ENCODE measurements around the gene ARFGAP3. TPM values are rescaled to one million over a fixed set of nuclear protein-coding genes. Genes with fewer than 3 reads are reported as not detected.

Gene ARFGAP3
- total and polyA plus RNA-seq, 3 experiments from 2014 or later: 32.2 to 50.0 (median 33.0) TPM

DNA sequence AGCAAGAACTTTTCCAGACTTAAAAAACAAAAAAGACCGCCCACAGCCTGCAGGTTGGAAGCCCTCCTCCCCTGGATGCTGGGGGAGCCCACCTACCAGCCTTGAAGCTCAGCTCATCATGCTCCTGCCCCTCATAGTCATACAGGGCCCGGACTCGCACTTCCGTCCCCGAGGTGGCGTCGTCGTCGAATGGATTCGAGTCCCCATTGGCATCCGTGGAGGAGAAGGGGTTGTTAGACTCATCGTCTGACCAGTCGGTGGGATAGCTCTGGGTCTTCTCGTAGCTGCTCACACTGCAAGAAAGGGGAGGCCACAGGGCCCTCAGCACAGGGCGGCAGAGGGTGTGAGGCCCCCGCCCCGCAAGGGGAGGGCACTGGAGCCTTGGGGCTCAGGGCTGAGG lies 19.0 kb upstream of the ARFGAP3 start:
- no peak overlapping the region for H3K4me3 Mint-ChIP-seq
- H3K27ac Mint-ChIP-seq: no peak overlapping the region
- Histone ChIP-seq H3K9me3 (ENCODE audit: low read length) (no peaks in the 10 kb centered on the region), H3K27me3 (ENCODE audit: insufficient read depth, low read length, poor library complexity, severe bottlenecking) (no peaks in the 10 kb centered on the region), H3K4me1 (ENCODE audit: insufficient read depth, low read length) (no peaks in the 10 kb centered on the region), H3K27ac (ENCODE audit: low read depth, low read length) (no peak overlapping the region), H3K4me3 (ENCODE audit: low read length) (no peak overlapping the region), H3K36me3 (ENCODE audit: insufficient read depth, low read length) (peaks cover 6% of the 10 kb centered on the region)
- H3K9me3 Mint-ChIP-seq: no peaks in the 10 kb centered on the region
- H3K27me3 Mint-ChIP-seq: no peaks in the 10 kb centered on the region
- ChIA-PET CTCF (no interaction called here), POLR2A (no interaction called here)
- DNase-seq: no peak
- H3K4me1 Mint-ChIP-seq: no peaks in the 10 kb centered on the region
- peaks cover 0 to 89% (median 5%) of the 10 kb centered on the region in 3 donors for H3K36me3 Mint-ChIP-seq

- POLR2A ChIA-PET: no interaction called here
- H3K27ac ChIP-seq (ENCODE audit: low read depth, low read length): no peak overlapping the region
- H3K36me3 ChIP-seq (ENCODE audit: insufficient read depth, low read length): peaks cover 6% of the 10 kb centered on the region
- no peaks in the 10 kb centered on the region for H3K27me3 ChIP-seq (ENCODE audit: insufficient read depth, low read length, poor library complexity, severe bottlenecking)
- no peaks in the 10 kb centered on the region for H3K4me1 Mint-ChIP-seq
- CTCF ChIA-PET: no interaction called here
- no peaks in the 10 kb centered on the region for H3K27me3 Mint-ChIP-seq
- no peak overlapping the region for H3K4me3 Mint-ChIP-seq
- peak overlapping the region in 1 of 8 donors; percentile 5 for H3K27ac Mint-ChIP-seq
- no peaks in the 10 kb centered on the region for H3K4me1 ChIP-seq (ENCODE audit: insufficient read depth, low read length)
- no peaks in the 10 kb centered on the region for H3K9me3 Mint-ChIP-seq
- H3K4me3 ChIP-seq (ENCODE audit: low read length): no peak overlapping the region
- DNase-seq: no peak
- H3K36me3 Mint-ChIP-seq: peaks cover 0 to 88% (median 6%) of the 10 kb centered on the region in 3 donors
- H3K9me3 ChIP-seq (ENCODE audit: low read length): no peaks in the 10 kb centered on the region
These were observed 16.9 kb upstream of the ARFGAP3 start for GRCh38 chr22:42874010-42874409.

DNA sequence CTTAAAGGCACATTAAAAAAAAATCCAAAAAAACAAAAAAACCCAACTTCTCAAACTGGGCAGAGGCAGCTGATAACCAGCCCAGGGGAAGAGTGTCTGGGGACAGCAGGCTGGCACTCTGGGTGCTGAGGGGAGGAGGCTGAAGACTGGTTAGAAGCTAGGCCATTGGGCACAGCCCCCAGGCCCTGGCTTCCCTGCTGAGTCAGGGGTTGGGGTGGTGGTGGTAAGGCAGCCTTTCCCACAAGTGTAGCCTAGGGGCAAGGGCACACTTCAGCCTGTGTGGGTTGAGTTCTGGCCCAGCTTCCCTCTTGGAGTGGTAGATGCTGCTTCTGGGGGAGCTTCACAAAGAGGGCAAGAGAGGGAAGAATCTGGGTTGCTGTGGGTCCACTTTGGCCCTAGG lies 16.3 kb upstream of the ARFGAP3 start:
- Histone ChIP-seq H3K9me3 (ENCODE audit: low read length) (no peaks in the 10 kb centered on the region), H3K4me3 (ENCODE audit: low read length) (no peak overlapping the region), H3K36me3 (ENCODE audit: insufficient read depth, low read length) (peaks cover 3% of the 10 kb centered on the region), H3K27ac (ENCODE audit: low read depth, low read length) (no peak overlapping the region), H3K4me1 (ENCODE audit: insufficient read depth, low read length) (no peaks in the 10 kb centered on the region), H3K27me3 (ENCODE audit: insufficient read depth, low read length, poor library complexity, severe bottlenecking) (no peaks in the 10 kb centered on the region)
- Mint-ChIP-seq H3K4me3 (no peak overlapping the region), H3K27me3 (no peaks in the 10 kb centered on the region), H3K4me1 (no peaks in the 10 kb centered on the region), H3K9me3 (no peaks in the 10 kb centered on the region), H3K36me3 (peaks cover 0 to 82% (median 6%) of the 10 kb centered on the region in 3 donors), H3K27ac (peak overlapping the region in 2 of 8 donors; percentile 37 to 62)
- POLR2A ChIA-PET: no interaction called here
- CTCF ChIA-PET: no interaction called here
- no peak for DNase-seq

- no peaks in the 10 kb centered on the region for H3K9me3 ChIP-seq (ENCODE audit: low read length)
- no peaks in the 10 kb centered on the region for H3K4me1 ChIP-seq (ENCODE audit: insufficient read depth, low read length)
- H3K4me3 ChIP-seq (ENCODE audit: low read length): no peak overlapping the region
- no peaks in the 10 kb centered on the region for H3K9me3 Mint-ChIP-seq
- H3K36me3 ChIP-seq (ENCODE audit: insufficient read depth, low read length): no peaks in the 10 kb centered on the region
- ChIA-PET CTCF (no interaction called here), POLR2A (no interaction called here)
- no peak overlapping the region for H3K4me3 Mint-ChIP-seq
- H3K27ac ChIP-seq (ENCODE audit: low read depth, low read length): no peak overlapping the region
- peaks cover 0 to 76% (median 6%) of the 10 kb centered on the region in 3 donors for H3K36me3 Mint-ChIP-seq
- H3K27me3 Mint-ChIP-seq: no peaks in the 10 kb centered on the region
- DNase-seq: no peak
- no peaks in the 10 kb centered on the region for H3K27me3 ChIP-seq (ENCODE audit: insufficient read depth, low read length, poor library complexity, severe bottlenecking)
- peaks cover 0 to 1% (median under 1%) of the 10 kb centered on the region in 3 donors for H3K4me1 Mint-ChIP-seq
- H3K27ac Mint-ChIP-seq: peak overlapping the region in 4 of 8 donors; percentile 5 to 68 (median 42)
These were observed 15.7 kb upstream of the ARFGAP3 start for GRCh38 chr22:42872821-42873220.

- DNase-seq: no peak
- Mint-ChIP-seq H3K9me3 (no peaks in the 10 kb centered on the region), H3K4me3 (no peak overlapping the region), H3K36me3 (peaks cover 0 to 64% (median 6%) of the 10 kb centered on the region in 3 donors), H3K27me3 (peaks cover 0 to 1% of the 10 kb centered on the region in 2 donors), H3K27ac (peak overlapping the region in 3 of 8 donors; percentile 14 to 71 (median 17)), H3K4me1 (peaks cover 0 to 4% (median 2%) of the 10 kb centered on the region in 3 donors)
- ChIA-PET POLR2A (no interaction called here), CTCF (no interaction called here)
- H3K4me3 ChIP-seq (ENCODE audit: low read length): no peak overlapping the region
- no peaks in the 10 kb centered on the region for H3K27me3 ChIP-seq (ENCODE audit: insufficient read depth, low read length, poor library complexity, severe bottlenecking)
- no peaks in the 10 kb centered on the region for H3K9me3 ChIP-seq (ENCODE audit: low read length)
- no peak overlapping the region for H3K27ac ChIP-seq (ENCODE audit: low read depth, low read length)
- no peaks in the 10 kb centered on the region for H3K4me1 ChIP-seq (ENCODE audit: insufficient read depth, low read length)
- no peaks in the 10 kb centered on the region for H3K36me3 ChIP-seq (ENCODE audit: insufficient read depth, low read length)
These were observed 14.3 kb upstream of the ARFGAP3 start for GRCh38 chr22:42871146-42872050.

GRCh38 chr22:42869888-42870480 lies 12.9 kb upstream of the ARFGAP3 start:
- Histone ChIP-seq H3K27ac (ENCODE audit: low read depth, low read length) (no peak overlapping the region), H3K9me3 (ENCODE audit: low read length) (no peaks in the 10 kb centered on the region), H3K27me3 (ENCODE audit: insufficient read depth, low read length, poor library complexity, severe bottlenecking) (no peaks in the 10 kb centered on the region), H3K4me1 (ENCODE audit: insufficient read depth, low read length) (no peaks in the 10 kb centered on the region), H3K4me3 (ENCODE audit: low read length) (no peak overlapping the region), H3K36me3 (ENCODE audit: insufficient read depth, low read length) (no peaks in the 10 kb centered on the region)
- DNase-seq: no peak
- CTCF ChIA-PET: no interaction called here
- H3K36me3 Mint-ChIP-seq: peaks cover 0 to 50% (median 4%) of the 10 kb centered on the region in 3 donors
- POLR2A ChIA-PET: no interaction called here
- peaks cover 0 to 1% of the 10 kb centered on the region in 2 donors for H3K27me3 Mint-ChIP-seq
- peak overlapping the region in 1 of 8 donors; percentile 66 for H3K27ac Mint-ChIP-seq
- H3K4me3 Mint-ChIP-seq: no peak overlapping the region
- no peaks in the 10 kb centered on the region for H3K9me3 Mint-ChIP-seq
- peaks cover 0 to 4% (median 2%) of the 10 kb centered on the region in 3 donors for H3K4me1 Mint-ChIP-seq

DNA sequence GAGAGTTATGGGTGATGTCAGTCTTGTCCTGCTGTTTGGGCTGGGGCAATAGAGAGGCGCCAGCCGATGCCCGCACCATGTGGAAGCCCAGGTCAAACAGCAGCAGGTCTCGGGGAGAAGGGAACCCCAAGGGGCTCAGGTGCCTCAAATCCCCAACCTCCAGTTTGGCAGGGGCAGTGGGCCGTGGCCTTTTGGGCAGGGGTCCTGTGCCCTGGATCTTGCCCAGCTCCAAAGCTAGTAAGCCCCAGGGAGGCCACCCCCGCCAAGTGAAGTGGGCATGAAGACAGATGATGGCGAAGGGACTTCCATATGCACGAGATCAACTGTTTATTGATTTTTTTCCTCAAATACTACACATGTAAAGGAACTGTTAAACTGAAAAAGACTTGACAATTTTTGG lies 12.4 kb upstream of the ARFGAP3 start:
- POLR2A ChIA-PET: no interaction called here
- H3K36me3 Mint-ChIP-seq: peaks cover 0 to 48% (median 4%) of the 10 kb centered on the region in 3 donors
- H3K9me3 ChIP-seq (ENCODE audit: low read length): no peaks in the 10 kb centered on the region
- no peaks in the 10 kb centered on the region for H3K9me3 Mint-ChIP-seq
- H3K27ac ChIP-seq (ENCODE audit: low read depth, low read length): no peak overlapping the region
- H3K4me1 Mint-ChIP-seq: peaks cover 0 to 4% (median 2%) of the 10 kb centered on the region in 3 donors
- no peak overlapping the region for H3K4me3 ChIP-seq (ENCODE audit: low read length)
- no peak overlapping the region for H3K4me3 Mint-ChIP-seq
- CTCF ChIA-PET: interaction anchor here (2.4 kb wide), 1 partner anchor 25 kb away, joined by 7 read pairs; no protein-coding TSS in a partner anchor
- no peaks in the 10 kb centered on the region for H3K4me1 ChIP-seq (ENCODE audit: insufficient read depth, low read length)
- H3K36me3 ChIP-seq (ENCODE audit: insufficient read depth, low read length): no peaks in the 10 kb centered on the region
- no peaks in the 10 kb centered on the region for H3K27me3 ChIP-seq (ENCODE audit: insufficient read depth, low read length, poor library complexity, severe bottlenecking)
- DNase-seq: no peak
- no peak overlapping the region for H3K27ac Mint-ChIP-seq
- peaks cover 0 to 1% of the 10 kb centered on the region in 2 donors for H3K27me3 Mint-ChIP-seq

DNA sequence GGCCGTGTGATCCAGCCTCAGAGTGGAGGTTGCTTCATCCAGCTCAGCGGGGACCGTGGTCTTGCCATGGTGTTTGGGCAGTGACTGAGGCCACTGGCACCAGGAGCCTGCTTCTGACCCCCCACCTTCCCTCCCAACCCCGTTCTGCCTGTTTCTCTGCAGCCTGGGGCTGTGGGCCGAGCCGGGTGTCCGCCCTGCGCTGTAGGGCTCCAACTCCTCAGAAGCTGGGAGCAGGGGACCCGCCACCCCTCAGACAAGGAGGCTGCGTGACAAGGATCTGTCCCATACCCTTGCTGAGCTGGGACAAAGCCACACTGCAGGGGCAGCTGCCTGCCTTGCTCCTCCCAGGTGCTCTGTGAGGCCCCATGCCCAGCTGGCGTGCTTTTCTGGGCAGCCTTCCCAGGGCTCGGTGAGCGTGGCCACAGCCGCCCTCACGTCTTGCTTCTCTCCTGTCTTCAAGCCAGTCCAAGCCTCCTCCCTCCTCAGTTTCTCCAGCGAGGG lies 11.7 kb upstream of the ARFGAP3 start:
- no peak for DNase-seq
- peak overlapping the region in 1 of 8 donors; percentile 50 for H3K27ac Mint-ChIP-seq
- H3K36me3 Mint-ChIP-seq: peaks cover 0 to 41% (median 4%) of the 10 kb centered on the region in 3 donors
- peaks cover 0 to 4% (median 2%) of the 10 kb centered on the region in 3 donors for H3K4me1 Mint-ChIP-seq
- Histone ChIP-seq H3K36me3 (ENCODE audit: insufficient read depth, low read length) (no peaks in the 10 kb centered on the region), H3K9me3 (ENCODE audit: low read length) (no peaks in the 10 kb centered on the region), H3K4me3 (ENCODE audit: low read length) (no peak overlapping the region), H3K27me3 (ENCODE audit: insufficient read depth, low read length, poor library complexity, severe bottlenecking) (no peaks in the 10 kb centered on the region), H3K4me1 (ENCODE audit: insufficient read depth, low read length) (no peaks in the 10 kb centered on the region), H3K27ac (ENCODE audit: low read depth, low read length) (no peak overlapping the region)
- H3K9me3 Mint-ChIP-seq: no peaks in the 10 kb centered on the region
- CTCF ChIA-PET: interaction anchor here (2.0 to 2.4 kb wide), 2 partner anchors 8 to 26 kb away, joined by 7 to 9 read pairs; no protein-coding TSS in a partner anchor
- H3K27me3 Mint-ChIP-seq: peaks cover 0 to 1% of the 10 kb centered on the region in 2 donors
- H3K4me3 Mint-ChIP-seq: no peak overlapping the region
- POLR2A ChIA-PET: interaction anchor here (1.0 kb wide), 1 partner anchor 8 kb away, joined by 6 read pairs; no protein-coding TSS in a partner anchor
